SK-N-MC (cell line): ENCODE measurements around the gene TOP1.

Source experiments
- EZH2 ChIP-seq: fragments of 200-600 bp; sonication (generic); IDR thresholded peaks from one replicate; pipeline ENCODE4 v1.6.1; 2017; ENCODE audit warnings: antibody characterized with exemption
- FOXP2 ChIP-seq: optimal IDR thresholded peaks from 2 replicates; pipeline ENCODE3; 2011; ENCODE audit warnings: mild to moderate bottlenecking, moderate library complexity; ENCODE audit not compliant: insufficient read depth; ENCODE audit errors: extremely low read length, control extremely low read depth
- POLR2AphosphoS5 ChIP-seq: IDR thresholded peaks from 2 replicates; pipeline ENCODE4 v1.6.1; 2012; ENCODE audit warnings: mild to moderate bottlenecking, low read depth, low read length, borderline replicate concordance

DNA sequence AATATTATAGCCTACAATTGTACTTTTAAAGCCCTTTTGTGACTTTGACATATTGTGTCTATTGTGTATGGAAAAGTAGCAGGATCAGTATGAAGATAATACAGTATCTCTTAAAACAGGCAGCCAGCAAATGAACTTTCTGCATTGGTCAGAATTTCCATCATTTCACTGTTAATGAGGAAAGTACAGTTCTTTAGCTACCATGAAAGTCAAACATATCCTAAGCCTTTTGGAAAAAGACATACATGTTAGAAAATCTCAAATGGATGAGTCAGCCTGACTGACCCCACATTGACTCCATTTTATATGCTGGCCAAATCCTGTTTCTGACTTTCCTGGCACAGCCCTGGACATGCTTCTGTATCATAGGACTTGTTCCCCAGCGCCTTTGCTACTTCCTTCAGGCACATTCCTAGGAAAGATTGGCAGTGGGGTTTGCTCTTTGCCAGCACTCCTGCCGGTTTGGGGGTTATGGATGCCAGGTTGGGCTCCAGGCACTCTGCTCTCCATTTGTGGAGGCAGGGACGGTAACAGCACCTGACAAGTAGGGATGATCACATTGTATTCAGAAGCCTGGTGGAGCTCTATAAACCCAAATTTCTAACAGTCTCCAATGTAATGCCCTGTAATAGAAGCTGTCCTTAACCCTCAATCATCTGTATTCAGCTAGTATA is 43.7 kb downstream of the TOP1 start:
- TF ChIP-seq POLR2AphosphoS5 (no peak), EZH2 (no peak), FOXP2 (no peak)
